H9 (cell line): ENCODE results near the gene MUSTN1. TPM values are rescaled to one million over a fixed set of nuclear protein-coding genes. Genes with fewer than 3 reads are reported as not detected.

ENCODE experiments used
- DNase-seq: peaks from one replicate; pipeline ENCODE4 v3.0.0-alpha.2; 2017
- H2AFZ ChIP-seq: one replicate; pipeline ENCODE4 v1.6.1; 2013; ENCODE audit warnings: mild to moderate bottlenecking, low read length, control low read depth, moderate library complexity
- H2AK5ac ChIP-seq: 2 replicates; pipeline ENCODE4 v1.6.1; 2013; ENCODE audit warnings: low read length, control low read depth, mixed read lengths; ENCODE audit not compliant: insufficient read length
- H2BK120ac ChIP-seq: one replicate; pipeline ENCODE4 v1.6.1; 2013; ENCODE audit warnings: low read depth, mild to moderate bottlenecking, low read length, control low read depth, inconsistent platforms; ENCODE audit not compliant: poor library complexity, severe bottlenecking
- H2BK12ac ChIP-seq: 2 replicates; pipeline ENCODE4 v1.6.1; 2013; ENCODE audit warnings: low read length, control low read depth, mixed read lengths, low read depth; ENCODE audit not compliant: insufficient read length
- H2BK15ac ChIP-seq: 2 replicates; pipeline ENCODE4 v1.6.1; 2013; ENCODE audit warnings: low read depth, low read length, control low read depth
- H2BK20ac ChIP-seq: one replicate; pipeline ENCODE4 v1.6.1; 2013; ENCODE audit warnings: low read depth, mild to moderate bottlenecking, low read length, control low read depth, inconsistent platforms; ENCODE audit not compliant: poor library complexity, severe bottlenecking
- H2BK5ac ChIP-seq: 2 replicates; pipeline ENCODE4 v1.6.1; 2013; ENCODE audit warnings: low read length, control low read depth, mixed read lengths; ENCODE audit not compliant: insufficient read length
- H3K14ac ChIP-seq: 2 replicates; pipeline ENCODE4 v1.6.1; 2013; ENCODE audit warnings: low read length, control low read depth; ENCODE audit not compliant: insufficient read depth
- H3K18ac ChIP-seq: 2 replicates; pipeline ENCODE4 v1.6.1; 2013; ENCODE audit warnings: low read depth, mild to moderate bottlenecking, mixed read lengths, low read length, control low read depth; ENCODE audit not compliant: insufficient read length
- H3K23ac ChIP-seq: 2 replicates; pipeline ENCODE4 v1.6.1; 2013; ENCODE audit warnings: low read length, control low read depth, mixed read lengths, low read depth; ENCODE audit not compliant: insufficient read length
- H3K23me2 ChIP-seq: 2 replicates; pipeline ENCODE4 v1.6.1; 2013; ENCODE audit warnings: low read depth, mild to moderate bottlenecking, mixed read lengths, low read length, control low read depth; ENCODE audit not compliant: insufficient read length, poor library complexity, severe bottlenecking
- H3K27ac ChIP-seq: 2 replicates; pipeline ENCODE4 v1.5.1; 2013; ENCODE audit warnings: low read length, control low read depth, mixed read lengths, low read depth; ENCODE audit not compliant: insufficient read length
- H3K27me3 ChIP-seq: 2 replicates; pipeline ENCODE4 v1.6.1; 2013; ENCODE audit warnings: low read length, control low read depth, inconsistent platforms; ENCODE audit not compliant: insufficient read depth
- H3K4ac ChIP-seq: 2 replicates; pipeline ENCODE4 v1.6.1; 2013; ENCODE audit warnings: low read depth, mild to moderate bottlenecking, control low read depth, inconsistent platforms, low read length, moderate library complexity
- H3K4me1 ChIP-seq: 2 replicates; pipeline ENCODE4 v1.6.1; 2013; ENCODE audit warnings: low read length, control low read depth, inconsistent platforms; ENCODE audit not compliant: insufficient read depth
- H3K4me2 ChIP-seq: 2 replicates; pipeline ENCODE4 v1.6.1; 2013; ENCODE audit warnings: low read length, control low read depth, mixed read lengths; ENCODE audit not compliant: insufficient read length, insufficient read depth
- H3K56ac ChIP-seq: 2 replicates; pipeline ENCODE4 v1.6.1; 2013; ENCODE audit warnings: low read depth, mild to moderate bottlenecking, mixed read lengths, low read length, control low read depth; ENCODE audit not compliant: insufficient read length
- H3K79me1 ChIP-seq: 2 replicates; pipeline ENCODE4 v1.6.1; 2013; ENCODE audit warnings: low read depth, mild to moderate bottlenecking, moderate library complexity, low read length, control low read depth, inconsistent platforms; ENCODE audit not compliant: insufficient read depth, poor library complexity, severe bottlenecking
- H3K79me2 ChIP-seq: 2 replicates; pipeline ENCODE4 v1.6.1; 2013; ENCODE audit warnings: low read length, control low read depth, inconsistent platforms; ENCODE audit not compliant: insufficient read depth
- H3K9ac ChIP-seq: 2 replicates; pipeline ENCODE4 v1.6.1; 2013; ENCODE audit warnings: low read length, control low read depth, mixed read lengths; ENCODE audit not compliant: insufficient read length; ENCODE audit errors: extremely low read depth
- H3K9me3 ChIP-seq: one replicate; pipeline ENCODE4 v1.6.1; 2013; ENCODE audit warnings: low read depth, low read length, inconsistent platforms; ENCODE audit not compliant: control insufficient read depth
- H3T11ph ChIP-seq: one replicate; pipeline ENCODE4 v1.6.1; 2013; ENCODE audit warnings: mild to moderate bottlenecking, low read length, control low read depth, inconsistent platforms
- H4K20me1 ChIP-seq: one replicate; pipeline ENCODE4 v1.6.1; 2013; ENCODE audit not compliant: control insufficient read depth, insufficient read length, insufficient read depth
- H4K5ac ChIP-seq: 2 replicates; pipeline ENCODE4 v1.6.1; 2013; ENCODE audit warnings: low read depth, mild to moderate bottlenecking, mixed read lengths, low read length, control low read depth; ENCODE audit not compliant: insufficient read length
- H4K8ac ChIP-seq: replicated peaks from 2 replicates; pipeline ENCODE4 v1.6.1; 2013; ENCODE audit warnings: low read length, control low read depth, mixed read lengths, low read depth; ENCODE audit not compliant: insufficient read length
- H4K91ac ChIP-seq: 2 replicates; pipeline ENCODE4 v1.6.1; 2013; ENCODE audit warnings: low read depth, mild to moderate bottlenecking, moderate library complexity, mixed read lengths, low read length, control low read depth; ENCODE audit not compliant: insufficient read length
- H3K27ac Mint-ChIP-seq, 3 experiments: 2 replicates in 2 of 3; 3 replicates in 1 of 3; pipeline ENCODE4 v1.8.0; 2020 to 2021; ENCODE audit warnings: mixed read lengths in 3 of 3, mild to moderate bottlenecking in 1 of 3, moderate library complexity in 1 of 3
- H3K27me3 Mint-ChIP-seq: 2 replicates; pipeline ENCODE4 v1.8.0; 2021; ENCODE audit warnings: low read depth, mild to moderate bottlenecking, moderate library complexity, mixed read lengths
- H3K36me3 Mint-ChIP-seq, 3 experiments: 2 replicates in 2 of 3; 3 replicates in 1 of 3; pipeline ENCODE4 v1.8.0; 2020 to 2021; ENCODE audit warnings: low read depth in 3 of 3, mixed read lengths in 3 of 3; ENCODE audit not compliant: insufficient read depth in 1 of 3
- H3K4me1 Mint-ChIP-seq, 2 experiments: 2 replicates each; pipeline ENCODE4 v1.8.0; 2020; ENCODE audit warnings: mixed read lengths in 2 of 2
- H3K4me3 Mint-ChIP-seq, 2 experiments: 2 replicates in 1 of 2; 3 replicates in 1 of 2; pipeline ENCODE4 v1.8.0; 2020 to 2021; ENCODE audit warnings: mild to moderate bottlenecking in 2 of 2, mixed read lengths in 2 of 2, moderate library complexity in 1 of 2
- H3K9me3 Mint-ChIP-seq, 2 experiments: 2 replicates in 1 of 2; 3 replicates in 1 of 2; pipeline ENCODE4 v1.8.0; 2020; ENCODE audit warnings: mild to moderate bottlenecking in 2 of 2, mixed read lengths in 2 of 2, moderate library complexity in 1 of 2
- WGBS: extraction: QIAGEN DNeasy Blood & Tissue Kit; methylation state at CpG from one replicate; pipeline ENCODE4 v1.1.7; 2013; ENCODE audit warnings: missing lambda C conversion rate, low lambda C conversion rate, mixed read lengths; ENCODE audit not compliant: insufficient read length; ENCODE audit errors: extremely low coverage; 5-methylcytosine and 5-hydroxymethylcytosine counted together
- microRNA-seq: library from miRNA; unstranded; fragments of <30 nt; microRNA quantifications from one replicate; pipeline ENCODE4, GENCODE V29; 2020; ENCODE audit warnings: borderline microRNAs expressed
- total RNA-seq: library from RNA; stranded (reverse); gene quantifications from 2 replicates; pipeline ENCODE4 v1.2.1, GENCODE V29; 2021
- TF ChIP-seq, protein P1 (sequence below): fragments of 200-600 bp; sonication (generic); conservative IDR thresholded peaks from 3 replicates; pipeline ENCODE4 v1.8.0; 2021; ENCODE audit warnings: antibody characterized with exemption, mild to moderate bottlenecking

MUSTN1 gene
- total RNA-seq, 1 experiment from 2014 or later: 0.72 TPM

DNA sequence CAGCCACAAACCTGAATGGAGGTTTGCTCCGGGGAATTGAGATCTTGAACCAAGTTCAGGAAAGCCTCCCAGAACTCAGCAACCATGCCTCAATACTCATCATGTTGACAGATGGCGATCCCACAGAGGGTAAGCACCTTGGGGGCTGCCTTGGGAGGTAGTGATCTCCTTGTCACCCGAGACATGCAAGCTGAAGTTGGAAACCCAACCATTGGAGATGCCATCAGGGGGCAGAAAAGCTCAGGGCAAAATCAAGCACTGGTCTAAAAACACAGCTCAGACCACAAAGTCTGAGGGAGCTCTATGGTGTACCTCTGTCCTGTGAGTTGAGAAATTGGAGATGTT is 51.6 kb downstream of the MUSTN1 start:
- H3K27me3 ChIP-seq: no peaks in the 10 kb centered on the region
- H3K18ac ChIP-seq: no peak overlapping the region
- no peak overlapping the region for H2BK12ac ChIP-seq
- Mint-ChIP-seq H3K4me3 (no peak overlapping the region), H3K36me3 (no peaks in the 10 kb centered on the region; a peak in 1 of 7 replicates), H3K27me3 (peaks cover 4% of the 10 kb centered on the region), H3K9me3 (no peaks in the 10 kb centered on the region), H3K4me1 (peaks cover 12 to 13% of the 10 kb centered on the region in 2 experiments), H3K27ac (no peak overlapping the region)
- no peak for DNase-seq
- WGBS: no CpG with 5 or more reads among the region's 3 CpGs
- no peak overlapping the region for H3K56ac ChIP-seq
- no peak overlapping the region for H3K9ac ChIP-seq
- H4K91ac ChIP-seq: no peak overlapping the region
- no peak overlapping the region for H2BK20ac ChIP-seq
- H3K23me2 ChIP-seq: no peaks in the 10 kb centered on the region
- TF ChIP-seq, protein P1, sequence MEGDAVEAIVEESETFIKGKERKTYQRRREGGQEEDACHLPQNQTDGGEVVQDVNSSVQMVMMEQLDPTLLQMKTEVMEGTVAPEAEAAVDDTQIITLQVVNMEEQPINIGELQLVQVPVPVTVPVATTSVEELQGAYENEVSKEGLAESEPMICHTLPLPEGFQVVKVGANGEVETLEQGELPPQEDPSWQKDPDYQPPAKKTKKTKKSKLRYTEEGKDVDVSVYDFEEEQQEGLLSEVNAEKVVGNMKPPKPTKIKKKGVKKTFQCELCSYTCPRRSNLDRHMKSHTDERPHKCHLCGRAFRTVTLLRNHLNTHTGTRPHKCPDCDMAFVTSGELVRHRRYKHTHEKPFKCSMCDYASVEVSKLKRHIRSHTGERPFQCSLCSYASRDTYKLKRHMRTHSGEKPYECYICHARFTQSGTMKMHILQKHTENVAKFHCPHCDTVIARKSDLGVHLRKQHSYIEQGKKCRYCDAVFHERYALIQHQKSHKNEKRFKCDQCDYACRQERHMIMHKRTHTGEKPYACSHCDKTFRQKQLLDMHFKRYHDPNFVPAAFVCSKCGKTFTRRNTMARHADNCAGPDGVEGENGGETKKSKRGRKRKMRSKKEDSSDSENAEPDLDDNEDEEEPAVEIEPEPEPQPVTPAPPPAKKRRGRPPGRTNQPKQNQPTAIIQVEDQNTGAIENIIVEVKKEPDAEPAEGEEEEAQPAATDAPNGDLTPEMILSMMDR: no peak
- no peak overlapping the region for H3K14ac ChIP-seq
- no peak overlapping the region for H3K4me2 ChIP-seq
- no peaks in the 10 kb centered on the region for H3K79me2 ChIP-seq
- no peaks in the 10 kb centered on the region for H4K20me1 ChIP-seq
- H2BK120ac ChIP-seq: no peak overlapping the region
- no peak overlapping the region for H2AK5ac ChIP-seq
- no peak overlapping the region for H3K4ac ChIP-seq
- H3K23ac ChIP-seq: no peak overlapping the region
- no peak overlapping the region for H3K27ac ChIP-seq
- H3K79me1 ChIP-seq: no peaks in the 10 kb centered on the region
- H2BK5ac ChIP-seq: no peak overlapping the region
- no peak overlapping the region for H4K8ac ChIP-seq
- no peak overlapping the region for H4K5ac ChIP-seq
- H3T11ph ChIP-seq: no peak overlapping the region
- H3K4me1 ChIP-seq: peaks cover 3% of the 10 kb centered on the region
- H2AFZ ChIP-seq: no peak overlapping the region
- H3K9me3 ChIP-seq: no peaks in the 10 kb centered on the region
- no peak overlapping the region for H2BK15ac ChIP-seq

Small RNAs within 50 kb of the gene (microRNA-seq; reads per million reads assigned to microRNA genes)
- gene MIR8064: not detected

Other genes starting within 250 kb of the MUSTN1 start
- 70.0 and 74.2 TPM in 2 replicates for gene PBRM1, start 149.1 kb downstream of the MUSTN1 start, total RNA-seq
- gene GNL3, start 149.0 kb downstream of the MUSTN1 start, total RNA-seq: 245 and 250 TPM in 2 replicates
- gene GLT8D1, start 129.2 kb downstream of the MUSTN1 start, total RNA-seq: 37.0 and 39.3 TPM in 2 replicates
- 106 TPM in 2 replicates for gene SPCS1, start 128.9 kb downstream of the MUSTN1 start, total RNA-seq
- 35.2 and 36.0 TPM in 2 replicates for gene NEK4, start 64.1 kb downstream of the MUSTN1 start, total RNA-seq
- gene ITIH1, start 57.4 kb downstream of the MUSTN1 start, total RNA-seq: not detected in 2 replicates
- not detected in 2 replicates for gene ITIH3, start 40.2 kb downstream of the MUSTN1 start, total RNA-seq
- 3.0 and 3.4 TPM in 2 replicates for gene ITIH4, start 4.3 kb downstream of the MUSTN1 start, total RNA-seq
- gene STIMATE, start 62.5 kb upstream of the MUSTN1 start, total RNA-seq: 23.8 and 25.6 TPM in 2 replicates
- 15.3 and 15.4 TPM in 2 replicates for gene SFMBT1, start 211.1 kb upstream of the MUSTN1 start, total RNA-seq